Stimulated activated CD4-positive, alpha-beta T cell treated with anti-CD3 and anti-CD28 coated beads, Interleukin-4, amount 100 ng/mL, for 48 hours (primary cell): ENCODE results near the gene KCND2.
"Not testable (repeated sequence)": the region's sequence is repeated elsewhere in the genome, so short reads cannot be mapped to it uniquely, and the experiment has no call there.

Source experiments
- DNase-seq, 2 donors: peaks; one replicate each; pipeline ENCODE4 v3.0.0-alpha.2; 2020; ENCODE audit warnings: low read depth in 2 of 2

Gene KCND2

GRCh38 chr7:120486164-120486563, 213.2 kb downstream of the KCND2 start:
- DNase-seq: no peak

- no peak for DNase-seq
Measured at GRCh38 chr7:120502132-120502531, 229.2 kb downstream of the KCND2 start.

- no peak for DNase-seq
Measured at GRCh38 chr7:120502825-120503224, 229.8 kb downstream of the KCND2 start.

DNA sequence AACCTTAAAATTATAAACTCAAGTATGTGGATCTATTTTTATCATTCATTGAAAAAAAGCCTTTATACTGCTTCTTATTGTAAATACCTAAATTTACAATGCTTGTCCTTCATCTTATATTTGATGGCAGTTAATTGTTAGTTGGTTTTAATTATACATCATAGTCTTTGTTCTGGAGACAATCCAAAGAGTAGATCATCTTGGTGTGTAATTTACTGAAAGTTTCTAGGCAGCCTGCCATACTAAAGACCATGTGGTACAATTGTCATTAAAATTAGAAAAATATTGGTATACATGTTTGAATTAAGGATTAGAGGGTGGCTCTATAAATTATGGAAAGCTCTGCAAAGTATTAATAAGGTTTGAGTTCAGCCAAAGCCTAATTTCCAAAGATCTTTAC, 231.4 kb downstream of the KCND2 start:
- no peak for DNase-seq

- DNase-seq: no peak
Measured at GRCh38 chr7:120505770-120506169, 232.8 kb downstream of the KCND2 start.

GRCh38 chr7:120512701-120513100, 239.7 kb downstream of the KCND2 start:
- DNase-seq: no peak

- DNase-seq: no peak
Measured at GRCh38 chr7:120519224-120519623, 246.2 kb downstream of the KCND2 start.

DNA sequence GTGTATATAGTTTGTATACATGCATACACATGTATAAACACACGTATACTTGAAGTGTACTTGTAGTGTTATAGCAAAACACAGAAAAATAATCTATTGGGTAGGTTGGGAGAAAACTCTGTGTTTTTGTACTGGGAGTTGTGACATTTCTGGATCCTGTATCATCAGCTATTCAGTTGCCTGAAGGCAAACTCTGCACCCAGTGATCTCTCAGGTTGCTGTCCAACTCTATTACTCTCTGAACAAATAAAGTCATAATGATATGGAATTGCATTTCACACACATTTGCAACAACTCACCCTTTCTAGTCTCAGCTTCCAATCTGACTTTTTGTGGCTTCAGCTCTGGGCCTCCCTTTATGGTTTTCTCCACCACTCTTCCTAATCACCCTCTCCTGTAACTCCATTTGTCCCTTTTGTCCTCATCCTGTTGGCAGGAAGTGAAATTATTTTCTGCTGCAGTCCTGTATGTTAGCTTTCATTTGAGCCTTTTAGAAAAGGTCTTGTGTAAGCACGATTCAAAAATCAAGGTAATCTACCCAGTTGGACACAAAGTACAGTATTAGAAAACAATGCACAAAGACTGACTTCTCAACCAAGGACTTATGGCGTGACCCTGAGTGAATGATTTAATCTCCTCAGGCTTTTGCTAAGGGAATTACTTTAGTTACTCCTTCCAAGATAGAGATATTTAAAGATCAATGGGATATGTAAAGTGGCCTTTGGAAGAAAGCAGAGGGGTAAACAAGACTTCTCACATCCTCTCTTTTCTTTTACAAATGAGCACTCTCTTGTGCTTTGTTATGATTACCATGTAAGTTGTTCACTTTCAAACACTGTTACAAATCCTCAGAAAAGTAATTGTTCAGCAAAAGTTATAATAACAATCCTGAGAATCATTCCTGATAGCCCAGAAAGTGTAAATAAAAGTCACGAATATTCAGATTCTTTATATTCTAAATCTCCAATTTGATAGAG, 249.1 kb downstream of the KCND2 start:
- DNase-seq: no peak

- DNase-seq: no peak
Measured at GRCh38 chr7:120523985-120524384, 251.0 kb downstream of the KCND2 start.

DNA sequence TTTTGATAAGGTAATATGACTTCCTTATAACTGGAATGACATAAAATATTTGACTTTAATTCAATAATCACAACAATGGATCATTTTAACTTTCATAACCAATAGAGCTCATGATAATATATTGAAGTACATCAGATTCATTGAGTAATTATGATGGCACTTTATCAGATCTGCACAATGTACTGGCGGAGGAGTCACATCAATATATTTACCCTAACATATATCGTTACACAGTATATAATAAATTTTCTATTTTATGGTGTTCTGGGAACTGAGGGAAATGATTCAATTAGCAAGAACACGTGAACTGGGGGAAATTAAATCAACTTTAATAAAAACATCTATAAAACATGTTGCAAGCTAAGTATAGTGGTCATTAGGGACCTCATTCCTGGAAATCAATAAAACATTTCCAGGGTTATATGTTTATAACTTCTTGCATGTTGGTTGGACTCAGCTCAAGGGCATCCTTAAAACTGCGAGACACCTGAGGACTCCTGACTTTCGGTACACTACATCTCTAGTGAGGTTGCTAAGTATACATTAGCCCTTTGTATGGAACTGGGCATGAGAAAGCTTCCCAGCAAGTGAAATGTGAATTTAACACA, 254.0 kb downstream of the KCND2 start:
- DNase-seq: no peak

DNA sequence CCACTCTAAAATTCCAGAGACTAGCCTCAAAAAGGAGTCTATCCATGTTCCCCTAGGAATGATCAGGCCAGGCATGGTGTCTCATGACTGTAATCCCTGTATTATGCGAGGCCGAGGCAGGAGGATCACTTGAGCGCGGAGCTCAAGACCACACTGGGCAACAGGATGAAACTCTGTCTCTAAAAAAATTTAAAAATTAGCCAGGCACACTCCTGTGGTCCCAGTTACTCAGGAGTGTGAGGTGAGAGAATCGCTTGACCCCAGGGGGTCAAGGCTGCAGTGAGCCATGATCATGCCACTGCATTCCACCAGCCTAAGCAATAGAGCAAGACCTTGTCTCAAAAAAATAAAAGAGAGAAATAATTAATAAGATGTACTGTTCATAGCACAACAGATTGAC, 256.8 kb downstream of the KCND2 start:
- no peak for DNase-seq

DNA sequence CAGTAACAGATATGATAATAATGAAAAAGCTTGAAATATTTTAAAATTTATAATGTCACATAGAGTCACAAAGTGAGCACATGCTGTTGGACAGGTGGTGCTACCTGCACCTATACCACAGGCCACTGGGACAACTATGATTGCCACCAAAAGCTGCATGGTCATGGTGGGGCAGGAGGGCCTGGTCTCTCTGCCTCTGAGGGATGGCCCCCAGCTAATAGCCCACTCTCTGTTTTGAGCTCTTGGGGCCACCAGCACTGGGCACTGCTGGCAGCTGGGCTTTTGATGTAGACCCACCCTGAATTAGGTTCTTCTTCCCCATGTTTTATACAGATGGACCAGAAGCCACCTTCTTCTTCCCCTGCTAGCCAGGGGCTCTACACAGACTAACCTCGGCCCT, 265.4 kb downstream of the KCND2 start:
- no peak for DNase-seq

- DNase-seq: no peak
Measured at GRCh38 chr7:120539321-120539720, 266.3 kb downstream of the KCND2 start.

- no peak for DNase-seq
Measured at GRCh38 chr7:120547605-120548004, 274.6 kb downstream of the KCND2 start.

DNA sequence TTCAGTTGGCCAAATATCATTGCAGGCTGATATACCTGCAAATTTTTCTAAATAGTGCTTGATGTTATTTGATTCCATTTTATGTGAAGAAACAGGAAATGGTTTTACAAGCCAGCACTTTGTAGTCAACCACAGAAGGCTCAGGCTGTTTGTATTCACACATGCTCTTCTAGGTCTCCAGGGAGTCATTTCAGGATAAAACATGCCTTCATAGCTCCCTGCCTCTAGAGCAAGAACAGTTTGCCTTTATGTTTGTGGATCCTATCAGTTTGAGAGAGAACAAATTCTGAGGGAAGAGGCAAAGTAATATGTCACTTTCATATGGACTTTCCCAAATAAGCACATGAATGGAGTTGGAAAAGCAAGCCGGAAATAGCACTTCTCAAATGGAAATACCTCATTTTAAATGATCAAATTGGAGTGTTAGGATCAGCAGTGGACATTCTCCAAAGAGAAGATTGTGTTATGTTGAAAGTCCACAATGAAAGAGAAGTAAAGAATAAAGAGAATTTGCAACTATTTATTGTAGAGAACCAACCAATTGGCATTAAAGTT, 277.6 kb downstream of the KCND2 start:
- DNase-seq: no peak

- DNase-seq: no peak
Measured at GRCh38 chr7:120553491-120553890, 280.5 kb downstream of the KCND2 start.

DNA sequence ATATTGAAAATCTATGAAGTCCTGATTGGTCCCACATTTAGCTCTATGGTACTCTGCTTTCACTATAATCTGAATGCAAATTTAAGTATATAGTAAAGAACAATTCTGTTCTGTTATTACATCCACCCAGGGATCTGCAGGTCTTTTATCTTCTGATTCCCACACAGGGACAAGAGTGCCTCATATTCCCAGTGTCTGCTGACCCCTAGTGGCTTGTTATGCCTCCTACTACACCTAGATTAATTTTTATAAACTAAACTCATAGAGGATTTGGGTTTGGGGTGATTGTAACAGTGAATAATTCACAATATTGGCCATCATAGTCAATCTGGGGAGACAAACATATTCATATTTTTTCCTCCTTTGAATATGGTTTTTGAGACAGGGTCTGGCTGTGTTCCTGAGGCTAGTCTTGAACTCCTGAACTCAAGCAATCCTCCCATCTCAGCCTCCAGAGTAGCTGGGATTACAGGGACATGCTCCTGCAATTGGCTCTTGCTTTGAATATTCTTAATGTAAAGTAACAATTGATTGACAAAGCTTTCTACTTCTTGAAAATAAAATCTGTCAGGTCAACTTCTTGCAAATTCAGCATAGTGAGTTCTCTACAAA, 282.1 kb downstream of the KCND2 start:
- no peak for DNase-seq

DNA sequence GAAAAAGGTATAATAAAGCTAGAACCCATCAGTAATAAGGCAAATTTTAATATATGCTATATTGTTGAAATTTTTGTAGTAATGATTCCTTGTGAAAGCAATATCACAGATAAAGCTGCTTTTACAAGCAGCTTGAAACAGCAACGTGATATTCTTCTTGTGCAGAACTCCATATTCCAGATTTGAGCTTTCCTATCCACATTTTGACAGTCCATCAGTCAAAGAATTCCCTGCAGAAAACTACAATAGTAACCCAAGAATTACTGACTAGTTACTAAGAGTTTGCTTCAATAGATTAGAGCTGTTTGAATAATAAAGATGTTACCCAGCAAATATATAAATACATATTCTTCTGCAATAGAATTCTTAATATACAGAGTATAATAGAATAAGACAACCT, 291.2 kb downstream of the KCND2 start:
- DNase-seq: no peak

- DNase-seq: no peak
Measured at GRCh38 chr7:120567204-120567603, 294.2 kb downstream of the KCND2 start.

DNA sequence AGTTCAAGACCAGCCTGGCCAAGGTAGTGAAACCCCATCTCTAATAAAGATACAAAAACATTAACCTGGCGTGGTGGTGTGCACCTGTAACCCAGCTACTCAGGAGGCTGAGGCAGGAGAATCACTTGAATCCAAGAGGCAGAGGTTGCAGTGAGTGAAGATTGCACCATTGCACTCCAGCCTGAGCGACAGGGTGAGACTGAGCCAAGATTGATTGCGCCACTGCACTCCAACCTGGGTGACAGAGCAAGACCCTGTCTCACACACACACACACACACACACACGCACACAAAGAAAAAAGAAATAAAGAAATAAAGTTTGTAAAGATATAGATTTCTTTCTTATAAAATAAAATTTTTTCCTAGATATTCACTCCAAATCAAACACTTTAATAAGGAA, 305.7 kb downstream of the KCND2 start:
- not testable (repeated sequence) for DNase-seq

DNA sequence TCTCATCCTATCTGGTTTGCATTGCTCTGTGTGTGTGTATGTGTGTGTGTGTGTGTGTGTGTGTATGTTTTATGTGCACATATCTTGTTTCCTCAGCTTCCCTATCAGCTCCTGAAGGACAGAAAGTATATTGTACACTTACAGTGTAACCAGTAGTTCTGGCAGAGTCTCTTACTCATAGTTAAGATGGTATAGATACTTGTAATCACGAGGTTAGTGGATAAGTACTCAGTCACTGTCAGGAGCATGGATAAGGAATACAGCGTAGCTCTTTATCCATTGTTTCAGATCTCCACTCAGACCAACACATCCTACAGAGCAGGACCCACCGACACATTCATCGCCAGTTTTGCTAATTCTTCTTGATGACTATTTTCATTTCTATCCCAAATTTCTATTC, 309.9 kb downstream of the KCND2 start:
- no peak for DNase-seq

DNA sequence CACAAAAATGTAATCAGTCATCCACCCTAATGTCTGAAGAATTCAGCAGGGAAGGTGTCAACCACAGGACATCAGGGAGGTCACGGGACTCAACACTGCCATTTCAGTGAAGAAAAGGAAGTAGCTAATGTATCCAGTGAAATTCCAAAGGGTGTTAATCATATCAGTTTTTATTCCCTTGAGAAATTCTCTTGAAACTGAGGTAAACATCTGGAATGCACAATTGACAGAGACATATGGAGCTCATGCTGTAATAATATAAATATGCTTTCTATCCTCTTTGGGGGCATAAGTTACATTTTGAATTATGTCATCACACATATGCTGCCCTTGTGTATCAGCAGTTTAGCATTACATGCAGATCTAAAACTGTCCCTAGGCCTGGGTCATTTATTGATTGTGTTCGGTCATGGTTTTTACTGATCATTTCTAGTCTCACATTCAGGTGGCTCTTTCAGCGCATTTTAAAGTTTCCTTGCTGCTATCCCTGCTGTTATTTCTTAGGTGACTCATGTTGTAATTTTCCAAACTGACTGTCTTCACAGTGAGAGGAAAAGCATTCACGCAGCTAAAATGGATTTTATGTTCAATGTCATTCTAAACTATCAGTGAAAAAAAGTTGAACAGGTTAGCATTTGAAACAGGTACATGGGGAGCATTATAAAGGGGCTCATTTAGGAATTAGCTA, 311.1 kb downstream of the KCND2 start:
- no peak for DNase-seq
